Measurements from ENCODE around the gene XAGE1B.
"Not testable (repeated sequence)": the region's sequence is repeated elsewhere in the genome, so short reads cannot be mapped to it uniquely, and the experiment has no call there.

XAGE1B gene

GRCh38 chrX:52504551-52504950 is 12.3 kb downstream of the XAGE1B start:
- TF ChIP-seq CTCF (conservative IDR thresholded peaks at IDR 0.05; ENCODE audit: low read length), result no peak
- no peak for TF ChIP-seq EZH2phosphoT487 (IDR thresholded peaks at IDR 0.05; ENCODE audit: borderline replicate concordance)
- no peaks in the 10 kb centered on the region for H3K4me1 ChIP-seq (ENCODE audit: insufficient read depth, low read length, poor library complexity, severe bottlenecking)
- H3K4me2 ChIP-seq (ENCODE audit: low read depth, low read length, poor library complexity, severe bottlenecking), result no peak overlapping the region
- no peak overlapping the region for H2AFZ ChIP-seq (ENCODE audit: low read length)
- no peaks in the 10 kb centered on the region for H3K36me3 ChIP-seq (ENCODE audit: insufficient read depth, low read length)
- H3K4me3 ChIP-seq (ENCODE audit: low read length, poor library complexity, severe bottlenecking), result no peak overlapping the region
- H3K27me3 ChIP-seq (ENCODE audit: insufficient read depth, low read length, poor library complexity, severe bottlenecking), result no peaks in the 10 kb centered on the region
- H3K79me2 ChIP-seq (ENCODE audit: insufficient read depth, low read length), result no peaks in the 10 kb centered on the region
- H3K9me3 ChIP-seq (ENCODE audit: insufficient read depth, low read depth, low read length), result no peaks in the 10 kb centered on the region
- no peaks in the 10 kb centered on the region for H4K20me1 ChIP-seq (ENCODE audit: insufficient read depth, low read length, poor library complexity, severe bottlenecking)
- H3F3A ChIP-seq (ENCODE audit: low read depth), result no peaks in the 10 kb centered on the region
- H3K9me2 ChIP-seq (replicated peaks; ENCODE audit: low read depth, low read length), result no peaks in the 10 kb centered on the region
- no peak overlapping the region for H3K9ac ChIP-seq (ENCODE audit: low read depth, low read length, poor library complexity, severe bottlenecking)

DNA sequence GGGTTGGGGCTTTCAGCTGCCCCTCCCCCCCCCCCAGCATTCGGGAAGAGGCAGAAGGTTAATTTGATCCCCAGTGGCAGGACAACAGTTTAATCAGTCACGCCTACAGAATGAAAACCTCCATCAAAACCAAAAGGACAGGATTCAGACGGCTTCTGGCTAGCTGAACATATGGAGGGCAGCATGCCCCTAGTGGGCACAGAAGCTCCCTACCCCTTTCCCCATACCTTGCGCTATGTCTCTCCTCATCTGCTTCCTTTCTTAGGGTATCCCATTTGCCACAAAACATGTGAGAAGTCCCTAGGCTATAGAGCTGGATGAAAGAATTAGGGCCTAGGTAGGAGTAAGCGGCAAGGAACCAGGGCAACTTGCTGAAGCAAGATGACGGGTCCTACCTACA is 15.5 kb downstream of the XAGE1B start:
- not testable (repeated sequence) for H3K27me3 ChIP-seq (ENCODE audit: insufficient read depth, low read length, poor library complexity, severe bottlenecking); H3K79me2 ChIP-seq (ENCODE audit: insufficient read depth, low read length)

GRCh38 chrX:52496419-52496772 is 20.5 kb downstream of the XAGE1B start:
- not testable (repeated sequence) for H4K20me1 ChIP-seq (ENCODE audit: insufficient read depth, low read length, poor library complexity, severe bottlenecking); H3K27me3 ChIP-seq (ENCODE audit: insufficient read depth, low read length, poor library complexity, severe bottlenecking); H3K9ac ChIP-seq (ENCODE audit: low read depth, low read length, poor library complexity, severe bottlenecking); H3K36me3 ChIP-seq (ENCODE audit: insufficient read depth, low read length); H2AFZ ChIP-seq (ENCODE audit: low read length); H3K9me3 ChIP-seq (ENCODE audit: insufficient read depth, low read depth, low read length); H3K9me2 ChIP-seq (replicated peaks; ENCODE audit: low read depth, low read length); H3F3A ChIP-seq (ENCODE audit: low read depth); H3K79me2 ChIP-seq (ENCODE audit: insufficient read depth, low read length); H3K4me3 ChIP-seq (ENCODE audit: low read length, poor library complexity, severe bottlenecking); H3K4me2 ChIP-seq (ENCODE audit: low read depth, low read length, poor library complexity, severe bottlenecking); H3K4me1 ChIP-seq (ENCODE audit: insufficient read depth, low read length, poor library complexity, severe bottlenecking)

More for the DNA sequence above, 15.5 kb downstream of the XAGE1B start:
- H2AFZ ChIP-seq (ENCODE audit: low read length); H3K9ac ChIP-seq (ENCODE audit: low read depth, low read length, poor library complexity, severe bottlenecking); H3K4me3 ChIP-seq (ENCODE audit: low read length, poor library complexity, severe bottlenecking); H3F3A ChIP-seq (ENCODE audit: low read depth); H3K4me1 ChIP-seq (ENCODE audit: insufficient read depth, low read length, poor library complexity, severe bottlenecking); H3K36me3 ChIP-seq (ENCODE audit: insufficient read depth, low read length); H3K9me2 ChIP-seq (replicated peaks; ENCODE audit: low read depth, low read length); H3K9me3 ChIP-seq (ENCODE audit: insufficient read depth, low read depth, low read length); H4K20me1 ChIP-seq (ENCODE audit: insufficient read depth, low read length, poor library complexity, severe bottlenecking); H3K4me2 ChIP-seq (ENCODE audit: low read depth, low read length, poor library complexity, severe bottlenecking): not testable (repeated sequence)

DNA sequence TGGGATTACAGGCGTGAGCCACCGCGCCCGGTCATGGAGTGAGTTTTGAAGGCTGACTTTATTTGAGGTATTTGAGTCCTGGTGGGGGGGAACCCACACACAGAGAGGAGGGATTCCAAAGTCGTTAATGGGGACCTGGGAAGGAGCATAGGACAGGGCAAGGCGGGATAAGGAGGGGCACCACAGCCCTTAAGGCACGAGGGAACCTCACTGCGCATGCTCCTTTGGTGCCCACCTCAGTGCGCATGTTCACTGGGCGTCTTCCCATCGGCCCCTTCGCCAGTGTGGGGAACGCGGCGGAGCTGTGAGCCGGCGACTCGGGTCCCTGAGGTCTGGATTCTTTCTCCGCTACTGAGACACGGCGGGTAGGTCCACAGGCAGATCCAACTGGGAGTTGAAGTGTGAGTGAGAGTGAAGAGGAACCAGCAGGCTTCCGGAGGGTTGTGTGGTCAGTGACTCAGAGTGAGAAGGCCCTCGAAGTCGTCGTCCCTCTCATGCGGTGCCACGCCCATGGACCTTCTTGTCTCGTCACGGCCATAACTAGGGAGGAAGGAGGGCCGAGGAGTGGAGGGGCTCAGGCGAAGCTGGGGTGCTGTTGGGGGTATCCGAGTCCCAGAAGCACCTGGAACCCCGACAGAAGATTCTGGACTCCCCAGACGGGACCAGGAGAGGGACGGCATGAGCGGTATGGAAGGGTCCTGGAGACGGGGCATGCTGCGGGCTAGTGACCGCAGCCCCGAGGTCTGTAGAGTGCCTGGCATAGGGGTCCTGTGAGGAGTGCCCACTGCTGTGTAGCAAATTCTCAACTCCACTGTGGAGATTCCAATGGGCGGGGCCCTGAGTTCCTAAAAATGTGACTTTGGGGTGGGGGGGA is 21.1 kb downstream of the XAGE1B start, which contains the start of gene XAGE1A:
TSS of gene XAGE1A (plus strand) at position 264 of the 874 bp plus-strand sequence. CDS start 1,554 bp downstream, outside the sequence.
- not testable (repeated sequence) for H3K4me1 ChIP-seq (ENCODE audit: insufficient read depth, low read length, poor library complexity, severe bottlenecking); H3K9me3 ChIP-seq (ENCODE audit: insufficient read depth, low read depth, low read length); H3K4me3 ChIP-seq (ENCODE audit: low read length, poor library complexity, severe bottlenecking); H3F3A ChIP-seq (ENCODE audit: low read depth); H3K9ac ChIP-seq (ENCODE audit: low read depth, low read length, poor library complexity, severe bottlenecking); H2AFZ ChIP-seq (ENCODE audit: low read length); H4K20me1 ChIP-seq (ENCODE audit: insufficient read depth, low read length, poor library complexity, severe bottlenecking); H3K36me3 ChIP-seq (ENCODE audit: insufficient read depth, low read length); H3K4me2 ChIP-seq (ENCODE audit: low read depth, low read length, poor library complexity, severe bottlenecking); H3K27me3 ChIP-seq (ENCODE audit: insufficient read depth, low read length, poor library complexity, severe bottlenecking); H3K79me2 ChIP-seq (ENCODE audit: insufficient read depth, low read length); H3K9me2 ChIP-seq (replicated peaks; ENCODE audit: low read depth, low read length)

GRCh38 chrX:52471301-52471700 is 45.6 kb downstream of the XAGE1B start:
- H3F3A ChIP-seq (ENCODE audit: low read depth); H2AFZ ChIP-seq (ENCODE audit: low read length); H3K79me2 ChIP-seq (ENCODE audit: insufficient read depth, low read length); H3K9me2 ChIP-seq (replicated peaks; ENCODE audit: low read depth, low read length); H3K27me3 ChIP-seq (ENCODE audit: insufficient read depth, low read length, poor library complexity, severe bottlenecking); H3K36me3 ChIP-seq (ENCODE audit: insufficient read depth, low read length); H3K9me3 ChIP-seq (ENCODE audit: insufficient read depth, low read depth, low read length); H3K9ac ChIP-seq (ENCODE audit: low read depth, low read length, poor library complexity, severe bottlenecking); H3K4me1 ChIP-seq (ENCODE audit: insufficient read depth, low read length, poor library complexity, severe bottlenecking); H3K4me2 ChIP-seq (ENCODE audit: low read depth, low read length, poor library complexity, severe bottlenecking); H3K4me3 ChIP-seq (ENCODE audit: low read length, poor library complexity, severe bottlenecking); H4K20me1 ChIP-seq (ENCODE audit: insufficient read depth, low read length, poor library complexity, severe bottlenecking): not testable (repeated sequence)
